Neural cell (in vitro differentiated cells): ENCODE data around the gene ASB6. TPM values are rescaled to one million over a fixed set of nuclear protein-coding genes. Genes with fewer than 3 reads are reported as not detected.

Source experiments
- H2AFZ ChIP-seq: fragments of 200-600, 300-800 bp; sonication (generic), shearing (Covaris generic); 2 replicates; pipeline ENCODE4 v1.6.0; 2014; ENCODE audit warnings: low read depth, mild to moderate bottlenecking, antibody characterized with exemption, low read length, moderate library complexity
- H3F3A ChIP-seq: fragments of 200-600 bp; shearing (Covaris generic); 2 replicates; pipeline ENCODE4 v1.6.1; 2016; ENCODE audit warnings: mild to moderate bottlenecking, moderate library complexity, mixed read lengths, antibody characterized with exemption, low read length; ENCODE audit not compliant: insufficient read depth, poor library complexity, severe bottlenecking
- H3K27ac ChIP-seq: fragments of 200-600, 300-800 bp; sonication (generic), shearing (Covaris generic); 2 replicates; pipeline ENCODE4 v1.5.1; 2014; ENCODE audit warnings: mild to moderate bottlenecking, low read length, moderate library complexity
- H3K27me3 ChIP-seq: fragments of 300-800, 200-600 bp; sonication (generic), shearing (Covaris generic); 2 replicates; pipeline ENCODE4 v1.6.0; 2014; ENCODE audit warnings: mild to moderate bottlenecking, low read depth, low read length, moderate library complexity; ENCODE audit not compliant: insufficient read depth
- H3K36me3 ChIP-seq: fragments of 300-800, 200-600 bp; sonication (generic), shearing (Covaris generic); 2 replicates; pipeline ENCODE4 v1.5.1; 2014; ENCODE audit warnings: mild to moderate bottlenecking, antibody characterized with exemption, low read length, moderate library complexity; ENCODE audit not compliant: insufficient read depth
- H3K4me2 ChIP-seq: fragments of 300-800, 200-600 bp; sonication (generic), shearing (Covaris generic); 2 replicates; pipeline ENCODE4 v1.6.0; 2014; ENCODE audit warnings: mild to moderate bottlenecking, low read length
- H3K4me3 ChIP-seq: fragments of 300-800, 200-600 bp; sonication (generic), shearing (Covaris generic); 2 replicates; pipeline ENCODE4 v1.5.1; 2014; ENCODE audit warnings: mild to moderate bottlenecking, low read length, moderate library complexity
- H3K79me2 ChIP-seq: fragments of 200-600 bp; shearing (Covaris generic); replicated peaks from 2 replicates; pipeline ENCODE4 v1.6.0; 2014; ENCODE audit warnings: mild to moderate bottlenecking, low read length, moderate library complexity; ENCODE audit not compliant: insufficient read depth
- H3K9ac ChIP-seq: fragments of 300-800, 200-600 bp; sonication (generic), shearing (Covaris generic); 2 replicates; pipeline ENCODE4 v1.6.1; 2016; ENCODE audit warnings: mild to moderate bottlenecking, low read length, mixed read lengths
- H3K9me2 ChIP-seq: fragments of 200-600 bp; shearing (Covaris generic); 2 replicates; pipeline ENCODE4 v1.6.1; 2016; ENCODE audit warnings: mild to moderate bottlenecking, low read length, mixed read lengths; ENCODE audit not compliant: insufficient read depth
- H3K9me3 ChIP-seq: fragments of 200-600, 300-800 bp; sonication (generic), shearing (Covaris generic); 2 replicates; pipeline ENCODE4 v1.6.1; 2016; ENCODE audit warnings: mild to moderate bottlenecking, mixed run types, low read length, moderate library complexity, mixed read lengths
- H4K20me1 ChIP-seq: fragments of 200-600 bp; shearing (Covaris generic); 2 replicates; pipeline ENCODE4 v1.6.1; 2016; ENCODE audit warnings: mild to moderate bottlenecking, mixed run types; ENCODE audit not compliant: insufficient read depth
- CTCF ChIP-seq: fragments of 450-650 bp; IDR thresholded peaks from 2 replicates; pipeline ENCODE4 v1.5.1; 2014; ENCODE audit warnings: antibody characterized with exemption, mild to moderate bottlenecking, moderate library complexity; ENCODE audit not compliant: poor library complexity, severe bottlenecking
- EP300 ChIP-seq: fragments of 450-650 bp; conservative IDR thresholded peaks from 2 replicates; pipeline ENCODE4 v1.6.1; 2014; ENCODE audit warnings: antibody characterized with exemption, mild to moderate bottlenecking, moderate library complexity; ENCODE audit not compliant: poor library complexity, severe bottlenecking
- EZH2 ChIP-seq: fragments of 200-600, 300-800 bp; shearing (Covaris generic), sonication (generic); IDR thresholded peaks from 2 replicates; pipeline ENCODE4 v1.6.1; 2014; ENCODE audit warnings: antibody characterized with exemption, low read length, borderline replicate concordance, mild to moderate bottlenecking; ENCODE audit not compliant: insufficient read depth, poor library complexity, severe bottlenecking
- MXI1 ChIP-seq: fragments of 450-650 bp; conservative IDR thresholded peaks from 2 replicates; pipeline ENCODE4 v1.6.1; 2014; ENCODE audit warnings: antibody characterized with exemption, mild to moderate bottlenecking; ENCODE audit not compliant: poor library complexity, severe bottlenecking
- POLR2AphosphoS5 ChIP-seq: IDR thresholded peaks from 2 replicates; pipeline ENCODE4 v1.6.1; 2012
- RAD21 ChIP-seq: fragments of 450-650 bp; conservative IDR thresholded peaks from 2 replicates; pipeline ENCODE4 v1.6.1; 2014; ENCODE audit warnings: antibody characterized with exemption, mild to moderate bottlenecking, moderate library complexity
- REST ChIP-seq: IDR thresholded peaks from 2 replicates; pipeline ENCODE4 v1.6.1; 2012; ENCODE audit warnings: borderline replicate concordance
- SMC3 ChIP-seq: fragments of 450-650 bp; conservative IDR thresholded peaks from 2 replicates; pipeline ENCODE4 v1.6.1; 2014; ENCODE audit warnings: antibody characterized with exemption, mild to moderate bottlenecking, moderate library complexity; ENCODE audit not compliant: poor library complexity
- TAF1 ChIP-seq: IDR thresholded peaks from 2 replicates; pipeline ENCODE4 v1.6.1; 2012; ENCODE audit warnings: low read depth
- polyA plus RNA-seq: library from polyadenylated mRNA; depleted of rRNA; stranded (reverse); fragments of >200 nt; gene quantifications from 2 replicates; pipeline ENCODE4 v1.2.3, GENCODE V29; 2014

ASB6 gene
- polyA plus RNA-seq, 1 donor from 2014 or later = 18.4 TPM

- Histone ChIP-seq H3F3A (no peaks in the 10 kb centered on the region), H3K4me2 (no peak overlapping the region), H3K4me3 (no peak overlapping the region), H4K20me1 (no peaks in the 10 kb centered on the region), H2AFZ (no peak overlapping the region), H3K9ac (no peak overlapping the region), H3K9me2 (no peaks in the 10 kb centered on the region), H3K9me3 (no peaks in the 10 kb centered on the region), H3K36me3 (no peaks in the 10 kb centered on the region), H3K79me2 (no peaks in the 10 kb centered on the region), H3K27me3 (no peaks in the 10 kb centered on the region), H3K27ac (no peak overlapping the region)
- TF ChIP-seq MXI1 (no peak), EZH2 (no peak), EP300 (no peak), POLR2AphosphoS5 (no peak), RAD21 (no peak), SMC3 (no peak), CTCF (no peak)
These were observed 29.8 kb downstream of the ASB6 start for GRCh38 chr9:129612123-129612522.

- Histone ChIP-seq H3K4me2 (no peak overlapping the region), H3K9me2 (no peaks in the 10 kb centered on the region), H4K20me1 (no peaks in the 10 kb centered on the region), H3K79me2 (no peaks in the 10 kb centered on the region), H2AFZ (no peak overlapping the region), H3K36me3 (no peaks in the 10 kb centered on the region), H3F3A (no peaks in the 10 kb centered on the region), H3K4me3 (no peak overlapping the region), H3K27me3 (no peaks in the 10 kb centered on the region), H3K27ac (no peak overlapping the region), H3K9ac (no peak overlapping the region), H3K9me3 (no peaks in the 10 kb centered on the region)
- no peak for TF ChIP-seq EP300
- TF ChIP-seq MXI1 = no peak
- no peak for TF ChIP-seq TAF1
- no peak for TF ChIP-seq EZH2
- no peak for TF ChIP-seq SMC3
- TF ChIP-seq REST = no peak
- TF ChIP-seq CTCF = no peak
- no peak for TF ChIP-seq RAD21
- TF ChIP-seq POLR2AphosphoS5 = no peak
These were observed 30.6 kb downstream of the ASB6 start for GRCh38 chr9:129611307-129611800.
